ENCODE results near the gene PTGER1.

GRCh38 chr19:14450168-14450874, 24.8 kb downstream of the PTGER1 start:
- TF ChIP-seq MYC (IDR thresholded peaks at IDR 0.05; ENCODE audit: low read depth, low read length) (no peak), CTCF (IDR thresholded peaks at IDR 0.05; ENCODE audit: extremely low read depth in 1 of 2, insufficient read depth in 1 of 2, low read depth in 1 of 2, low read length in 2 of 2) (no peak), JUN (IDR thresholded peaks at IDR 0.05; ENCODE audit: borderline replicate concordance, insufficient read depth, insufficient read length, low read depth) (no peak), EZH2 (IDR thresholded peaks at IDR 0.05; ENCODE audit: borderline replicate concordance, low read depth, low read length, severe bottlenecking) (no peak), POLR2A (IDR thresholded peaks at IDR 0.05; ENCODE audit: low read depth, low read length) (no peak), POLR2AphosphoS5 (IDR thresholded peaks at IDR 0.05; ENCODE audit: insufficient read depth, low read depth, low read length) (no peak)
